Medulla oblongata (tissue), 1 donor: ENCODE data around the gene RGMA.
"Not testable (repeated sequence)": the region's sequence is repeated elsewhere in the genome, so short reads cannot be mapped to it uniquely, and the experiment has no call there.

Source experiments
- DNase-seq: peaks from one replicate; pipeline ENCODE4 v3.0.0-alpha.2; 2015; ENCODE audit errors: extremely low spot score

RGMA gene

GRCh38 chr15:93066834-93067648, 22.0 kb downstream of the RGMA start:
- DNase-seq: no peak

- no peak for DNase-seq
Measured at GRCh38 chr15:93066224-93066681, 22.8 kb downstream of the RGMA start.

GRCh38 chr15:93065641-93066045, 23.4 kb downstream of the RGMA start:
- DNase-seq: no peak

DNA sequence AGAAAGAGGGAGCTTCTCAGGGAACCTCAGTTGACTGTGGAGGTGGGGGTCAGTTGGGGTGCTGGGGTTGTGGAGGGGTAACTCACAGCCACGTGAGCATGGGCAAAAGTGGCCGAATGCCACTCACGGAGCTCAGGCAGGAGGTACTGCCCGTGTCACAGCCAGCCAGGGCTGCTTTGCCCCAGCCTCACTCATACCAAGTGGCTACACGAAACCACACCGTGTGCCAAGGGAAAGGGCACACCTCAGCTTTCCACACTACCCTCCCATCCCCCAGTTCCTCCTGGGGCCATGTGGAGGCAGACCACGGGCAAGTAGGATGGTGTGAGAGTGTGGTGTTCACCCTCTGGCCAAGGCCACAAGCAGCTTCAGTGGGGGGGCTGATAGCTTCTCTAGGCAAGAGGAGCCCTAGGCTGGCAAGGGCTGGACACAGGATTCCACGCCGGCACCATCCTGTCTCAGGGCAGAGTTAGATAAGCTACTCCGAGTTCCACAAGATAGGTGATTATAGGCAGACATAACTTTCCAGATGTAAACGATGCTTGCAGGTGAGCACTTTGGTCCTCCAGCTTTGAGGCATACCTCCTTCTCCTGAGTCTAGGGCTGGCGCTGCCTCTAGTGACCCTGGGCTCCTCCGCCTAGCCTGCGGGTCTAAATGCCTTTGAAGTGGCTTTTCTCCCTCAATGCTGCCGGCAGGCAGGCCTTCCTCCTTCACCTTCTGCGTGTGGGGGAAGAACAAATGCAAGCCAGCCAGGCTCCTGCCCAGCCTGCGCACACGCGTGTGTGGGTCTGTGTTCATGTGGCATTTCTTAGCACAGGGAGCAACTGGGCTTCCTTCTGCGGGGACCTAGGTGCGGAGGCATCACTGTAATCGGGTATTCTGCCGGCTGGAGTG, 25.0 kb downstream of the RGMA start:
- no peak for DNase-seq

DNA sequence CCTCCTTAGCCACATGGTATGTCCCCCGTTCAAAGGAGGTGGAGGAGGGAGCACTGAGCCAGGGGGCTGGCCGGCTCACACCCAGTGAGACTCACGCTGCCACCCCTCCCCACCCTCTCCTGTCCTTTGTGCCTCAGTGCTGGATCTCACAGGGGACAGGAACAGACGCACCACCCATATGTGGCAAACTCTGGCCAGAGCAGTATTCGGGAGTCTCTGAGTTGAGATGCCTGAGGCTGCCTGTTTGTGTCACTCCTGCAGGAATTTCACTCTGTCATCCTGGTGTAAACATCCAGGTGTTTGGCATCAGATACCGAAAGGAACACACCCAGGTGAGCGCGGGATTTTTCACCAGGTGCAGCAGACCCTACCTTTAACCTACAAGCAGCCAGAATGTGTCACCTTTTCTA, 25.7 kb downstream of the RGMA start:
- no peak for DNase-seq

DNA sequence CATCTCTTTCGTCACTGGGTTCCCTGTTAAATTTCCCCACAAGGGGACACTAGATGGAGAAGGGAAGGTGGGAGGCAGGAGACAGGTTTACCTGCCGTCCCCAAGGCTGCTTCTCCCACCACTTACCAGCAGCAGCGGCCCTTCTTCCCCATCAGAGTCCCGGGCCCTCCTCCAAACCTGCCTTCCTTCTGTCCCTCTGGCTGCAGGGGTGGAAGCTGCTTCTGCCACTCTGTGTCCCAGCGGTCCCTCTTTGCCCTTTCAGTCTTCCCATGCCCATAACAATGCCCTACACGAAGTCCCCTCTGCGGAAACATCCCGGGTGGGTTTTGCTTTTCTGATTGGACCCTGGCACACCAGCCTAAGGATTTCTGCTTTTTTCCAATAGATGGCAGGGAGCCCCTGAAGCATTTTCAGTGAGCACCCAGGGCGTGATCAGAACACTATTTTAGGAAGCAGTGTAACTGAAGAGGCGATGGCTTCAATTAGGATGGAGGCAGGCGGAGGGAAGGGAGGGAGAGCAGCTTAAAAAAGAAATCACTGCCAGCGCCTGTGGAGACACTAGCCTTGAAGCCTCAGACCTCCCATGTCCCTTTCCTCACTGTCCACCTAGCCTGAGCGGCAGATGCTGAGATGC, 26.3 kb downstream of the RGMA start:
- not testable (repeated sequence) for DNase-seq

GRCh38 chr15:93060336-93061248, 28.4 kb downstream of the RGMA start:
- no peak for DNase-seq

- no peak for DNase-seq
Measured at GRCh38 chr15:93059442-93059841, 29.6 kb downstream of the RGMA start.

GRCh38 chr15:93058904-93059427, 30.0 kb downstream of the RGMA start:
- no peak for DNase-seq

GRCh38 chr15:93058128-93058527, 30.9 kb downstream of the RGMA start:
- no peak for DNase-seq

GRCh38 chr15:93057618-93058017, 31.4 kb downstream of the RGMA start:
- DNase-seq: no peak

- no peak for DNase-seq
Measured at GRCh38 chr15:93056836-93057235, 32.2 kb downstream of the RGMA start.

GRCh38 chr15:93055211-93055610, 33.8 kb downstream of the RGMA start:
- no peak for DNase-seq

GRCh38 chr15:93052090-93052879, 36.7 kb downstream of the RGMA start:
- no peak for DNase-seq

DNA sequence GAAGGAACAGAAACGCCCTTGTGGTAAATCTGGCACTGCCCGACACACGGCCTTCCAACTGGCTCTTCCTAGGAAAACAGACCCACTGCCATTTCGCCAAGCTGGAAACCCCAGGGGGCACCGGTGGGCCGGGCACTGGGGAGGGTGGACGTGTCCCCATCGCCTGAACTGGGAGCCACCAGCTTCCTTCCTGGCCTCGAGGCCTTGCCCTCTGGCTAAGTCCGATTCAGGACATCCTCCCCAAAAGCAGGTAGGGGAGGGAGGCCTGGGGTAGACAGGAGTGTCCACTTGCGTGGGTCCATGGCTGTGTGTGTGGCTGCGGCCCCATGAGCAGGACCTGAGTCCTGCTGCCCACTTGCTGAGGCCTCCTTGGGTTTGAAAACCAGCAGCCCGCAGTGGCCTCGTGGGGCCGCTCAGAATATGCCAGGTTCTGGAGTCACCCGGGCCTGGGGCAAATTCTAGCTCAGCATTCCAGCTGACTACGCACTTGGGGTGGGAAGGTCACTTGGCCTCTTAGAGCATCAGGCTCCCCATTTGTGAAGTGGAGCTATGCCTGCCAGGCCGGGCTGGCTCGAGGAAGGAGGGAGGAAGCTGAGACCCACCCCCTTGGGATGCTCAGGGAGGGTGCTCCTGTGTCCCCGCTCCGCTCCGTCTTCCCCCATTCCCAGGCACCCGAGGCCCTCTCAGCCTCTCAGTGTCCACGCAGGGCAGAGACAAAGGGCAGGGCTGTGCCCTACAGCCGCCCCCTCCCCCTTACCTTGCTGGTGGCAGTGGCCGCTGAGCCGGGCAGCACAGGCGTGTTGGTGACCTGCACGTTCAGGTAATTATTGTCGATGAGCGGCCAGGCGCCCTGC, 37.5 kb downstream of the RGMA start:
- DNase-seq: no peak

DNA sequence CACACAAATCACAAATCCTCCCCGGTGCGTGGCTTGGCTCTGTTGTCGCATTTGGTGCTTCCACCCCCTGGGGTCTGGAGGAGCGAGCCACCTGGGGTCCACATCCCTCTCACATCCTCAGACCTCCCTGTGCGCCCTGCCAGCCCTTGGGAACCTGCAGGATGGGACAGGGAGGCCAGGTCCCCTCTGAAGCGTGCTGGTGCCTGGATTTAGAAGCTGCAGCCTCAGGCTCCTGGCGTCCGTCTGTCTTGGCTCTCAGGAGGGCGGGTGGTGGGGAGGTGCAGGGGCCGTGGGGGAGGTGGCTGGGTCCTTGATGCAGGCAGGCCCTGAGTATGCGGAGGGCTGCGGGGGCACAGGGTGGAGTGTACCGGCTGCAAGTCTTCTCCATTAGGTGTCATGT, 38.4 kb downstream of the RGMA start:
- DNase-seq: no peak

- DNase-seq: no peak
Measured at GRCh38 chr15:93049914-93050578, 39.0 kb downstream of the RGMA start.

GRCh38 chr15:93049233-93049632, 39.8 kb downstream of the RGMA start:
- no peak for DNase-seq

DNA sequence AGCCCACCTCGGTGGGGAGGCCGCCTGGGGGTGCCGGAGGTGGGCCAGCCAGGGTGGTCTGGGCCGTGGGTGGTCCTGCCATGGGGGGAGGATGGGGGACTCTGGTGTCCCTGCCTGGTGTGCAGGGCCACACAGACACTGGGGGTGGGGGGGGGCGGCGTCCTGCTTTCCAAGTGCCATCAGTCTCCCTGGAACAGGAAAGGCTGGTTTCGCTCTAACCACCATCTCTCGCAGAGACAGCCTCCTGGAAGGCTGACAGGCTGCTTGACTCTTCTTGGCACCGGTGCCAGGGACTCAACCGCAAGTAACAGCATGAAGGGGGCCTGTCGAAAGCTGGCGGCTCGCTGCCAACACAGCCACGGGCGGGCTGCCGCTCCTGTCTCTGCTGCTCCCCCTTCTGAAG, 40.3 kb downstream of the RGMA start:
- peak; percentile 69 for DNase-seq
